Neural cell (in vitro differentiated cells): ENCODE data around the gene TGFBR3.

Source experiments
- CTCF ChIP-seq: fragments of 450-650 bp; IDR thresholded peaks from 2 replicates; pipeline ENCODE4 v1.5.1; 2014; ENCODE audit warnings: antibody characterized with exemption, mild to moderate bottlenecking, moderate library complexity; ENCODE audit not compliant: poor library complexity, severe bottlenecking
- POLR2AphosphoS5 ChIP-seq: IDR thresholded peaks from 2 replicates; pipeline ENCODE4 v1.6.1; 2012
- TAF1 ChIP-seq: IDR thresholded peaks from 2 replicates; pipeline ENCODE4 v1.6.1; 2012; ENCODE audit warnings: low read depth

GRCh38 chr1:91745640-91746373, 140.1 kb downstream of the TGFBR3 start:
- TF ChIP-seq TAF1 = no peak
- no peak for TF ChIP-seq POLR2AphosphoS5
- TF ChIP-seq CTCF = no peak
